Dorsolateral prefrontal cortex (tissue), 118 donors: Measurements from ENCODE around the gene ADIRF. TPM values are rescaled to one million over a fixed set of nuclear protein-coding genes. Genes with fewer than 3 reads are reported as not detected.

Experiments used
- total RNA-seq, 120 experiments: library from RNA; stranded (reverse); gene quantifications; one replicate each; pipeline versions ENCODE4 v1.2.3 to v1.2.4, GENCODE V29; 2022

ADIRF gene
- total RNA-seq, 120 experiments from 2014 or later, result 10.9 to 181 (median 54.5) TPM

Other genes with a start within 250 kb of the ADIRF start
- gene BMPR1A, start 211.9 kb upstream of the ADIRF start, total RNA-seq, result 10 to 100 TPM; 20.8 to 55.7 (median 33.4) TPM
- gene MMRN2, start 10.9 kb upstream of the ADIRF start, total RNA-seq, result 10 to 100 TPM in 57 of 120 experiments, 1 to 10 TPM in 63; 5.2 to 28.8 (median 9.8) TPM
- 100 to 1,000 TPM in 112 of 120 experiments, 10 to 100 TPM in 8; 59.9 to 383 (median 222) TPM for gene SNCG, start 9.9 kb upstream of the ADIRF start, total RNA-seq
- gene FAM25A, start 51.8 kb downstream of the ADIRF start, total RNA-seq, result 1 to 10 TPM in 2 of 120 experiments, not detected in 118; 2.0 to 2.2 TPM
- 100 to 1,000 TPM; 180 to 488 (median 250) TPM for gene GLUD1, start 126.4 kb downstream of the ADIRF start, total RNA-seq
- 10 to 100 TPM in 117 of 120 experiments, 1 to 10 TPM in 3; 9.7 to 19.5 (median 13.7) TPM for gene SHLD2, start 126.7 kb downstream of the ADIRF start, total RNA-seq